Fibroblast of lung (primary cell): Measurements from ENCODE around the gene BIRC7. TPM values are rescaled to one million over a fixed set of nuclear protein-coding genes. Genes with fewer than 3 reads are reported as not detected.
"Not testable (repeated sequence)": the region's sequence is repeated elsewhere in the genome, so short reads cannot be mapped to it uniquely, and the experiment has no call there.

Experiments used
- DNase-seq, 2 donors: peaks; one replicate each; pipeline versions ENCODE4 v3.0.0 to v3.0.0-alpha.2; 2010; ENCODE audit warnings: low read depth in 2 of 2
- H2AFZ ChIP-seq: 2 replicates; pipeline ENCODE4 v1.5.1; 2012; ENCODE audit warnings: low read length, control low read depth, inconsistent platforms
- H3K27ac ChIP-seq: 2 replicates; pipeline ENCODE4 v1.5.1; 2011; ENCODE audit warnings: low read length, control low read depth; ENCODE audit not compliant: insufficient read depth
- H3K27me3 ChIP-seq: 2 replicates; pipeline ENCODE4 v1.5.1; 2011; ENCODE audit warnings: mild to moderate bottlenecking, low read length; ENCODE audit not compliant: control insufficient read depth, insufficient read depth
- H3K36me3 ChIP-seq: 2 replicates; pipeline ENCODE4 v1.5.1; 2011; ENCODE audit warnings: low read length; ENCODE audit not compliant: control insufficient read depth, insufficient read depth
- H3K4me1 ChIP-seq: 2 replicates; pipeline ENCODE4 v1.5.1; 2011; ENCODE audit warnings: low read length; ENCODE audit not compliant: control insufficient read depth, insufficient read depth; ENCODE audit errors: extremely low read depth
- H3K4me2 ChIP-seq: 2 replicates; pipeline ENCODE4 v1.5.1; 2011; ENCODE audit warnings: low read length, control low read depth; ENCODE audit not compliant: insufficient read depth; ENCODE audit errors: extremely low read depth
- H3K4me3 ChIP-seq, 4 experiments: fragments of 200-600 bp in 1 of 4; sonication (generic) in 1 of 4; replicated peaks in 1 of 4; 2 replicates each; pipeline ENCODE4 v1.5.1; 2011 to 2016; ENCODE audit warnings: low read length in 4 of 4, low read depth in 3 of 4, mild to moderate bottlenecking in 3 of 4, control low read depth in 2 of 4, inconsistent platforms in 1 of 4, mixed read lengths in 1 of 4; ENCODE audit not compliant: insufficient read depth in 1 of 4; ENCODE audit errors: control extremely low read depth in 1 of 4
- H3K79me2 ChIP-seq: 2 replicates; pipeline ENCODE4 v1.5.1; 2012; ENCODE audit warnings: mild to moderate bottlenecking, low read length, inconsistent platforms; ENCODE audit not compliant: control insufficient read depth, insufficient read depth
- H3K9ac ChIP-seq: 2 replicates; pipeline ENCODE4 v1.5.1; 2011; ENCODE audit warnings: mild to moderate bottlenecking, low read length, control low read depth; ENCODE audit not compliant: insufficient read depth
- H3K9me3 ChIP-seq: 2 replicates; pipeline ENCODE4 v1.5.1; 2012; ENCODE audit warnings: low read depth, low read length; ENCODE audit not compliant: control insufficient read depth, insufficient read depth
- H4K20me1 ChIP-seq: 2 replicates; pipeline ENCODE4 v1.5.1; 2011; ENCODE audit warnings: low read length; ENCODE audit not compliant: control insufficient read depth, insufficient read depth; ENCODE audit errors: extremely low read depth
- CTCF ChIP-seq, 2 donors: IDR thresholded peaks in 1 of 2; conservative IDR thresholded peaks in 1 of 2; 1 replicate in 1 of 2; 2 replicates in 1 of 2; pipeline ENCODE4 v1.5.1; 2011 to 2012; ENCODE audit warnings: low read length in 2 of 2, control low read depth in 1 of 2, inconsistent platforms in 1 of 2, low read depth in 1 of 2, mild to moderate bottlenecking in 1 of 2
- EZH2 ChIP-seq: IDR thresholded peaks from 2 replicates; pipeline ENCODE4 v1.5.1; 2012; ENCODE audit warnings: low read length, control low read depth, mild to moderate bottlenecking; ENCODE audit errors: missing control alignments
- polyA plus RNA-seq, 2 donors: library from polyadenylated mRNA; depleted of rRNA in 1 of 2; stranded (reverse) in 1 of 2; unstranded in 1 of 2; fragments of >200 nt; gene quantifications; 2 replicates each; pipeline ENCODE4 v1.2.1, GENCODE V29; 2011 to 2012; ENCODE audit warnings: missing spikeins in 1 of 2
- total RNA-seq: library from RNA; depleted of rRNA; stranded (reverse); fragments of >200 nt; gene quantifications from 2 replicates; pipeline ENCODE4 v1.2.1, GENCODE V29; 2014

BIRC7 gene
- total and polyA plus RNA-seq, 2 donors (not counting 1 experiment from before 2014, with no cell fraction given), result not detected

DNA sequence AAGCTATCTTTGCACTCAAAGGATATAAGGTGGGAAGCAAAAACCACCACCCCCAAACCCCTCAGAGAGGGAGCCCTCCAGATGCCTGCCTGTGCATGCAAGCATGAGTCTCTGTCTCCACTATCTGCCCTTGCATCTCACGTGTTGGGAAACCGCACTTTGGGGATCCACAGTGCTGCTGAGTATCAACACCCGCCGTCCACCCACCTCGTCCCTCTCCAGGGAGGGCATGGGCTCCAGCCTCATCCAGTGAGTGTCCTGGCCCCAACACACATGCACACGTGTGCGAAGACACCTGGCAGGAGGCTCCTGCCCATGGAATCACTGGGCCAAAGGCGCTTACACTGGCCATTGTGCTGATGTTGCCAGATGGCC, 16.3 kb upstream of the BIRC7 start:
- Histone ChIP-seq H4K20me1 (no peaks in the 10 kb centered on the region), H3K27ac (no peak overlapping the region), H3K4me3 (no peak overlapping the region), H3K79me2 (peaks cover 13% of the 10 kb centered on the region), H3K9ac (no peak overlapping the region), H3K27me3 (peaks cover 8% of the 10 kb centered on the region), H3K9me3 (no peaks in the 10 kb centered on the region), H3K36me3 (no peaks in the 10 kb centered on the region), H3K4me1 (peaks cover 5% of the 10 kb centered on the region), H3K4me2 (no peak overlapping the region), H2AFZ (no peak overlapping the region)
- TF ChIP-seq CTCF (conservative IDR thresholded peaks at IDR 0.05 in 1 of 2, IDR thresholded peaks at IDR 0.05 in 1 of 2; ENCODE audit: low read depth in 1 of 2, low read length in 2 of 2) (no peak), EZH2 (no peak)
- no peak for DNase-seq

DNA sequence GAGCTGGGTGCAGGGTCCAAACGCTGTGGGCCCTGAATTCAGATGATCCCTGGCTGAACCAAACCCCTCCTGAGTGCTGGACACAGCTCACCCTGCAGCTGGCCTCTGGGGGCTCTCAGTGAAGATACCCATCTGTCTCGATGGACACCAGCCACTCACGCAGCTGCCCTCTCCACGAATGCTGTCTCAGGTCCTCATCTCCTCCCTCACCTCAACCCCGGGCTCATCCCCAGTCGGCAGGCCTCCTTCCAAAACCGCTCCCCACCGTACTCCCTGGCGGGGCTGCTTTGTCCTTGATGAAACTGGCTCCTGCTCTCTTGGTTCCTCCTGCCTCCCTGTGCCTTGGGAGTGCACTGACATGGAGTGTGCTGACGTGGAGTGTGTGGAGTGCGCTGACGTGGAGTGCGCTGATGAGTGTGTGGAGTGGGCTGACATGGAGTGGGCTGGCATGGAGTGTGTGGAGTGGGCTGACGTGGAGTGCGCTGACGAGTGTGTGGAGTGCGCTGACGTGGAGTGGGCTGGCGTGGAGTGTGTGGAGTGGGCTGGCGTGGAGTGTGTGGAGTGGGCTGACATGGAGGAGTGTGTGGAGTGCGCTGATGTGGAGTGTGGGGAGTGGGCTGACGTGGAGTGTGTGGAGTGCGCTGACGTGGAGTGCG, 15.7 kb upstream of the BIRC7 start:
- no peak for DNase-seq
- Histone ChIP-seq H3K4me3 (no peak overlapping the region), H3K9me3 (no peaks in the 10 kb centered on the region), H3K27ac (no peak overlapping the region), H3K4me2 (no peak overlapping the region), H3K36me3 (no peaks in the 10 kb centered on the region), H3K4me1 (peaks cover 2% of the 10 kb centered on the region), H3K79me2 (peaks cover 7% of the 10 kb centered on the region), H3K27me3 (peaks cover 8% of the 10 kb centered on the region), H3K9ac (no peak overlapping the region), H2AFZ (no peak overlapping the region), H4K20me1 (no peaks in the 10 kb centered on the region)
- TF ChIP-seq EZH2 (no peak), CTCF (conservative IDR thresholded peaks at IDR 0.05 in 1 of 2, IDR thresholded peaks at IDR 0.05 in 1 of 2; ENCODE audit: low read depth in 1 of 2, low read length in 2 of 2) (no peak)

DNA sequence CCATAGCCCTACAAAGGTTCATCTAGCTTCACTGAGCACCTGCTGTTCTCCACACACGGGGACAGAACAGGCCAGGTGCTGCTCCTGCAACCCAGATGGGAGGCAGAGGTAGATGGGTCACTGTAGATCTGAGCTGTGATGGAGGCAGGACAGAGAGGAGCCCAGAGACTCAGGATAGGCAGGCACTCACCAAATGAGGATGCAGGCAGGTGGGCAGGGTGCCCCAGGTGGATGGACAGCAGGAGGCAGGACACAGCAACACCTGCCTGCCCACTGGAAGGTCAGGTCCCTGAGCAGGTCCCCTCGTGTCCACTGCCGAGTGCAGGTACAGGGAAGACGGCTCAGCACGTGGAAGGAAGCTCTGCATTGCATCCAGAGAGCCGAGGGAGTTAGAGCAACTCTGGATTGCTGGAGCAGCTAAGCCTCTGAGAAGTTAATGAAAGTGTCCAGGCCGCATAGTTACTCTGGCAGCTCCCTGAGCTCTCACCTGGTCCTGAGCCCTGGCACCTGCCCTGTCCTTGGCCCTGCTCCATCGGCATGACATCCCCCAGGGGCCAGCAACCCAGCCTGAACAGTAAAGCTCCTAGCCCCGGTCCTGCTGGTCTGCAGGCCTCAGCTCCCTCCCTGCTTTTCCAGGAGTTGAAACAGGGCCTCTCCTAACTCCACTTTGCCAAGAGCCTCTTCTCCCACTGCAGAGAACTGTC, 14.9 kb upstream of the BIRC7 start:
- no peak overlapping the region for H3K4me2 ChIP-seq
- no peak overlapping the region for H3K4me3 ChIP-seq
- no peaks in the 10 kb centered on the region for H3K36me3 ChIP-seq
- H3K27ac ChIP-seq, result no peak overlapping the region
- H3K9ac ChIP-seq, result no peak overlapping the region
- H3K27me3 ChIP-seq, result peaks cover 8% of the 10 kb centered on the region
- H3K9me3 ChIP-seq, result no peaks in the 10 kb centered on the region
- DNase-seq, result no peak
- H3K4me1 ChIP-seq, result peaks cover 2% of the 10 kb centered on the region
- H4K20me1 ChIP-seq, result no peaks in the 10 kb centered on the region
- H3K79me2 ChIP-seq, result no peaks in the 10 kb centered on the region
- TF ChIP-seq CTCF (conservative IDR thresholded peaks at IDR 0.05 in 1 of 2, IDR thresholded peaks at IDR 0.05 in 1 of 2; ENCODE audit: low read depth in 1 of 2, low read length in 2 of 2) (no peak), EZH2 (no peak)
- no peak overlapping the region for H2AFZ ChIP-seq

DNA sequence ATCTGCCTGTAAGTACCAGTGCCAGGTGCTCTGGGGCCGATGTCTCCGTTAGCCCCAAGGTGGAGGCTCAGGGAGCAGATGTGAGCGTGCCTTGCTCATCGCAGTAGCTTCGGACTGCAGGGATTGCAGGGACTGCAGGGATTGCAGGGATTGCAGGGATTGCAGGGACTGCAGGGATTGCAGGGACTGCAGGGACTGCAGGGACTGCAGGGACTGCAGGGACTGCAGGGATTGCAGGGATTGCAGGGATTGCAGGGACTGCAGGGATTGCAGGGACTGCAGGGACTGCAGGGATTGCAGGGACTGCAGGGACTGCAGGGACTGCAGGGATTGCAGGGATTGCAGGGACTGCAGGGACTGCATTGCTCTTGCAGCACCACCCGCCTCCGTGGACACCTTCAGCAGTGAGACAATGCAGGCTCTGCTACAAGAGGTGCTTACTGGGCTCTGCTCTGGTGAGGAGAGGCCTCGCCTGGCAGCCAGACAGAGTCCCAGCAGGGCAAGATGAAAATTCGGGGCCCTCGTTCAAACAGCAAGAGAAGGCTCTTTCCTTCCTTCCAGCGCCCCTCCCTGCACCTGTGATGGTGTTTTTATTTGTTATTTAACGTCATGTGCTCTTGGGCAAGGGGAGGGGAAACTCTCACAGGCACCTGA, 14.2 kb upstream of the BIRC7 start:
- H3K27ac ChIP-seq, H2AFZ ChIP-seq, H3K79me2 ChIP-seq, H3K9ac ChIP-seq, H3K4me3 ChIP-seq, H3K36me3 ChIP-seq, H3K4me1 ChIP-seq, H4K20me1 ChIP-seq, H3K9me3 ChIP-seq, H3K27me3 ChIP-seq, DNase-seq, H3K4me2 ChIP-seq: not testable (repeated sequence)
